NB4 (cell line): ENCODE data around the gene NEB.

ENCODE experiments used
- DNase-seq: peaks from one replicate; pipeline ENCODE4 v3.0.0; 2010; ENCODE audit warnings: low read depth
- H3K4me3 ChIP-seq: one replicate; pipeline ENCODE4 v1.5.1; 2011; ENCODE audit warnings: mild to moderate bottlenecking, low read depth, low read length, moderate library complexity
- CTCF ChIP-seq: IDR thresholded peaks from one replicate; pipeline ENCODE4 v1.5.1; 2012; ENCODE audit warnings: low read depth, low read length
- MAX ChIP-seq: IDR thresholded peaks from 2 replicates; pipeline ENCODE4 v1.6.1; 2011; ENCODE audit warnings: low read depth, low read length
- MYC ChIP-seq: IDR thresholded peaks from 2 replicates; pipeline ENCODE4 v1.6.1; 2011; ENCODE audit warnings: low read depth, low read length
- POLR2A ChIP-seq: IDR thresholded peaks from 2 replicates; pipeline ENCODE4 v1.6.1; 2011; ENCODE audit warnings: mild to moderate bottlenecking; ENCODE audit not compliant: insufficient read length; ENCODE audit errors: extremely low read depth

Gene NEB

GRCh38 chr2:151673016-151673415, 61.3 kb downstream of the NEB start:
- TF ChIP-seq MYC, result no peak
- TF ChIP-seq CTCF, result no peak
- H3K4me3 ChIP-seq, result no peak overlapping the region
- no peak for DNase-seq

GRCh38 chr2:151672277-151672676, 62.0 kb downstream of the NEB start:
- H3K4me3 ChIP-seq, result no peak overlapping the region
- no peak for DNase-seq
- TF ChIP-seq MYC (no peak), MAX (no peak), CTCF (no peak), POLR2A (no peak)

- DNase-seq, result no peak
- no peak for TF ChIP-seq CTCF
- no peak for TF ChIP-seq MYC
- no peak for TF ChIP-seq MAX
- TF ChIP-seq POLR2A, result no peak
These were observed 63.3 kb downstream of the NEB start for GRCh38 chr2:151670846-151671597.

GRCh38 chr2:151670346-151670745, 63.9 kb downstream of the NEB start:
- DNase-seq, result no peak
- TF ChIP-seq MYC (no peak), MAX (no peak), CTCF (no peak), POLR2A (no peak)
- no peak overlapping the region for H3K4me3 ChIP-seq

More at GRCh38 chr2:151670846-151671597, 63.3 kb downstream of the NEB start:
- no peak overlapping the region for H3K4me3 ChIP-seq

GRCh38 chr2:151669585-151670081, 64.6 kb downstream of the NEB start:
- no peak for TF ChIP-seq MAX
- no peak for TF ChIP-seq MYC
- no peak for TF ChIP-seq CTCF
- TF ChIP-seq POLR2A, result no peak
- DNase-seq, result peak; percentile 16
- no peak overlapping the region for H3K4me3 ChIP-seq

GRCh38 chr2:151668737-151669136, 65.5 kb downstream of the NEB start:
- DNase-seq, result no peak
- H3K4me3 ChIP-seq, result no peak overlapping the region
- no peak for TF ChIP-seq CTCF
- no peak for TF ChIP-seq MAX
- no peak for TF ChIP-seq POLR2A
- TF ChIP-seq MYC, result no peak
